HCT116 (cell line): ENCODE measurements around the gene ASIC1. TPM values are rescaled to one million over a fixed set of nuclear protein-coding genes. Genes with fewer than 3 reads are reported as not detected.

Experiments used
- ATAC-seq: fragments of 200-7000 bp; cut with Tn5 transposase; 2 replicates; pipeline ENCODE4 v1.9.1; 2020; ENCODE audit warnings: mild to moderate bottlenecking, moderate library complexity
- BruUV-seq: library from RNA; stranded (reverse); fragments of 400-500 nt; replicated peaks from 2 replicates; lab custom pipeline; 2021; lab: Mats Ljungman, UMichigan
- CTCF ChIA-PET: fragments of 300-600 bp; sonication (Branson Sonifier 250); formaldehyde crosslinking; loops from one replicate; lab custom pipeline; 2021; ENCODE audit warnings: antibody characterized with exemption; lab: Charles Lee
- POLR2A ChIA-PET: fragments of 300-600, 350-600 bp; sonication (Branson Sonifier 250); formaldehyde crosslinking; loops from one replicate; lab custom pipeline; 2021; ENCODE audit warnings: antibody characterized with exemption; lab: Charles Lee
- RAD21 ChIA-PET, 2 experiments: fragments of 300-600 bp; sonication (Branson Sonifier 250); formaldehyde crosslinking; loops; one replicate each; lab custom pipeline; 2023; ENCODE audit warnings: low total read pairs in 2 of 2; ENCODE audit not compliant: uncharacterized antibody in 2 of 2, unreplicated experiment in 2 of 2, low non-redundant PET in 1 of 2; lab: Charles Lee
- DNase-seq: peaks from one replicate; pipeline ENCODE4 v3.0.0-alpha.2; 2010; ENCODE audit warnings: low read depth, low spot score
- H2AFZ ChIP-seq: fragments of 200-600 bp; shearing (Covaris generic), sonication (generic); 2 replicates; pipeline ENCODE4 v1.6.1; 2017; ENCODE audit warnings: low read depth, mixed run types, mixed read lengths, antibody characterized with exemption, low read length; ENCODE audit not compliant: poor library complexity, severe bottlenecking
- H3K27ac ChIP-seq: 2 replicates; pipeline ENCODE4 v1.5.1; 2012; ENCODE audit warnings: low read depth, low read length
- H3K27me3 ChIP-seq: fragments of 200-600 bp; sonication (generic); 2 replicates; pipeline ENCODE4 v1.6.1; 2016; ENCODE audit warnings: mixed run types, low read length, mixed read lengths; ENCODE audit not compliant: insufficient read depth
- H3K36me3 ChIP-seq, 2 experiments: fragments of 200-500 bp in 1 of 2; fragments of 200-600 bp in 1 of 2; sonication (Bioruptor generic) in 1 of 2; sonication (generic) in 1 of 2; 2 replicates each; pipeline versions ENCODE4 v1.5.1 to v1.6.1; 2014 to 2016; ENCODE audit warnings: low read length in 2 of 2, inconsistent platforms in 1 of 2, mixed read lengths in 1 of 2, mixed run types in 1 of 2; ENCODE audit not compliant: insufficient read depth in 2 of 2, control insufficient read depth in 1 of 2
- H3K4me1 ChIP-seq, 2 experiments: fragments of 200-600 bp in 1 of 2; sonication (generic) in 1 of 2; 2 replicates each; pipeline versions ENCODE4 v1.5.1 to v1.6.1; 2012 to 2017; ENCODE audit warnings: low read length in 2 of 2, inconsistent platforms in 1 of 2, mild to moderate bottlenecking in 1 of 2, mixed read lengths in 1 of 2, mixed run types in 1 of 2, moderate library complexity in 1 of 2; ENCODE audit not compliant: insufficient read depth in 2 of 2, control insufficient read depth in 1 of 2
- H3K4me2 ChIP-seq: fragments of 200-600 bp; sonication (generic); 2 replicates; pipeline ENCODE4 v1.6.1; 2017; ENCODE audit warnings: mixed run types, low read length, mixed read lengths
- H3K4me3 ChIP-seq, 2 experiments: fragments of 200-600 bp in 1 of 2; sonication (generic) in 1 of 2; replicated peaks in 1 of 2; 2 replicates each; pipeline ENCODE4 v1.5.1; 2011 to 2016; ENCODE audit warnings: low read length in 2 of 2, control low read depth in 1 of 2, low read depth in 1 of 2, mild to moderate bottlenecking in 1 of 2, mixed read lengths in 1 of 2, mixed run types in 1 of 2
- H3K79me2 ChIP-seq: fragments of 200-600 bp; sonication (generic); 2 replicates; pipeline ENCODE4 v1.6.1; 2017; ENCODE audit warnings: mild to moderate bottlenecking, mixed run types, low read length, moderate library complexity, mixed read lengths; ENCODE audit not compliant: insufficient read depth
- H3K9ac ChIP-seq: fragments of 200-600 bp; sonication (generic); 2 replicates; pipeline ENCODE4 v1.6.1; 2016; ENCODE audit warnings: low read length, mixed read lengths
- H3K9me2 ChIP-seq: fragments of 200-600 bp; sonication (generic), shearing (Covaris generic); 2 replicates; pipeline ENCODE4 v1.6.1; 2017; ENCODE audit warnings: mixed run types, mild to moderate bottlenecking, moderate library complexity; ENCODE audit not compliant: insufficient read depth
- H3K9me3 ChIP-seq, 2 experiments: fragments of 200-500 bp in 1 of 2; fragments of 200-600 bp in 1 of 2; sonication (Bioruptor generic) in 1 of 2; sonication (generic) in 1 of 2; 2 replicates each; pipeline ENCODE4 v1.6.1; 2014 to 2017; ENCODE audit warnings: low read length in 2 of 2, mixed read lengths in 2 of 2, inconsistent platforms in 1 of 2, low read depth in 1 of 2, mild to moderate bottlenecking in 1 of 2, mixed run types in 1 of 2, moderate library complexity in 1 of 2; ENCODE audit not compliant: control insufficient read depth in 1 of 2, insufficient read depth in 1 of 2
- H4K20me1 ChIP-seq: fragments of 200-600 bp; sonication (generic), shearing (Covaris generic); 2 replicates; pipeline ENCODE4 v1.6.1; 2017; ENCODE audit warnings: mixed run types, mild to moderate bottlenecking, moderate library complexity; ENCODE audit not compliant: insufficient read depth
- EGR1 ChIP-seq: IDR thresholded peaks from 2 replicates; pipeline ENCODE4 v1.6.1; 2012; ENCODE audit warnings: low read depth
- FOSL1 ChIP-seq: IDR thresholded peaks from 2 replicates; pipeline ENCODE4 v1.6.1; 2012; ENCODE audit warnings: low read depth
- MAX ChIP-seq: IDR thresholded peaks from 2 replicates; pipeline ENCODE4 v1.6.1; 2012
- POLR2A ChIP-seq: IDR thresholded peaks from 2 replicates; pipeline ENCODE4 v1.7.0; 2011; ENCODE audit warnings: borderline replicate concordance; ENCODE audit not compliant: insufficient read depth, insufficient read length; ENCODE audit errors: extremely low read depth
- POLR2AphosphoS5 ChIP-seq: IDR thresholded peaks from 2 replicates; pipeline ENCODE4 v1.6.1; 2011; ENCODE audit warnings: mild to moderate bottlenecking, low read depth, low read length, moderate library complexity
- RAD21 ChIP-seq: IDR thresholded peaks from 2 replicates; pipeline ENCODE4 v1.6.1; 2012; ENCODE audit warnings: low read depth, mild to moderate bottlenecking
- SP1 ChIP-seq: IDR thresholded peaks from 2 replicates; pipeline ENCODE4 v1.6.1; 2012; ENCODE audit warnings: low read depth
- SRF ChIP-seq: IDR thresholded peaks from 2 replicates; pipeline ENCODE4 v1.6.1; 2012; ENCODE audit warnings: low read depth
- TCF7L2 ChIP-seq: IDR thresholded peaks from 2 replicates; pipeline ENCODE4 v1.7.0; 2011; ENCODE audit warnings: borderline replicate concordance, inconsistent platforms; ENCODE audit not compliant: insufficient read depth, insufficient read length; ENCODE audit errors: extremely low read depth
- YY1 ChIP-seq: IDR thresholded peaks from 2 replicates; pipeline ENCODE4 v1.6.1; 2011; ENCODE audit warnings: low read length, low read depth, moderate library complexity, mild to moderate bottlenecking; ENCODE audit not compliant: insufficient replicate concordance; ENCODE audit errors: extremely low read depth
- ZBTB33 ChIP-seq: IDR thresholded peaks from 2 replicates; pipeline ENCODE4 v1.6.1; 2011; ENCODE audit warnings: mild to moderate bottlenecking, low read length, moderate library complexity; ENCODE audit not compliant: insufficient replicate concordance; ENCODE audit errors: extremely low read depth
- intact Hi-C: fragments of 100-400 bp; cut with micrococcal nuclease; formaldehyde crosslinking; loops from 2 replicates; pipeline ENCODE4 v1.10.0; 2022
- total RNA-seq: library from RNA; stranded (reverse); gene quantifications from one replicate; pipeline ENCODE4 v1.2.1, GENCODE V29; 2021; ENCODE audit not compliant: unreplicated experiment

Gene ASIC1
- total RNA-seq, 1 experiment from 2014 or later: 28.9 TPM

GRCh38 chr12:50050119-50050385 lies 7.3 kb upstream of the ASIC1 start:
- Histone ChIP-seq H3K4me1 (no peaks in the 10 kb centered on the region), H3K9me3 (no peaks in the 10 kb centered on the region), H3K27me3 (no peaks in the 10 kb centered on the region; the same call in 1 of the 2 replicates), H3K79me2 (no peaks in the 10 kb centered on the region), H3K4me2 (no peak overlapping the region), H4K20me1 (no peaks in the 10 kb centered on the region), H3K9me2 (no peaks in the 10 kb centered on the region), H3K9ac (no peak overlapping the region), H2AFZ (no peak overlapping the region), H3K36me3 (no peaks in the 10 kb centered on the region), H3K27ac (no peak overlapping the region), H3K4me3 (no peak overlapping the region)
- ATAC-seq: no peak
- DNase-seq: no peak
- ChIA-PET RAD21 (no interaction called here), POLR2A (no interaction called here), CTCF (interaction anchor here (1.7 kb wide), 1 partner anchor 11 kb away, joined by 5 read pairs; no protein-coding TSS in a partner anchor)
- intact Hi-C loops: no loop called here
- no peak for TF ChIP-seq EGR1
- BruUV-seq: no TSS peak

- Histone ChIP-seq H3K4me1 (peaks cover under 1 to 3% of the 10 kb centered on the region in 2 experiments; a peak in 3 of 4 replicates), H3K9me2 (no peaks in the 10 kb centered on the region), H4K20me1 (no peaks in the 10 kb centered on the region), H3K79me2 (no peaks in the 10 kb centered on the region), H3K27ac (no peak overlapping the region), H3K4me2 (no peak overlapping the region), H3K9ac (no peak overlapping the region), H2AFZ (no peak overlapping the region)
- intact Hi-C loops: no loop called here
- RAD21 ChIA-PET: no interaction called here
- DNase-seq: no peak
- BruUV-seq: no TSS peak
- POLR2A ChIA-PET: no interaction called here
- no peak for TF ChIP-seq FOSL1
- no peak for TF ChIP-seq SRF
- TF ChIP-seq TCF7L2: no peak
- TF ChIP-seq RAD21: no peak
- no peak for TF ChIP-seq SP1
- TF ChIP-seq ZBTB33: no peak
- TF ChIP-seq EGR1: no peak
- TF ChIP-seq MAX: no peak
- no peak for TF ChIP-seq POLR2A
- TF ChIP-seq POLR2AphosphoS5: no peak
- TF ChIP-seq YY1: no peak
- TF ChIP-seq, all 23 proteins: peak for 0
- H3K27me3 ChIP-seq: no peaks in the 10 kb centered on the region; the same call in 1 of the 2 replicates
- CTCF ChIA-PET: interaction anchor here (1.7 kb wide), 1 partner anchor 12 kb away, joined by 5 read pairs; no protein-coding TSS in a partner anchor
- H3K9me3 ChIP-seq: no peaks in the 10 kb centered on the region
- ATAC-seq: no peak
- no peak overlapping the region for H3K4me3 ChIP-seq
- no peaks in the 10 kb centered on the region for H3K36me3 ChIP-seq
Measured at GRCh38 chr12:50050410-50051098, 6.8 kb upstream of the ASIC1 start.
